ENCODE measurements around the gene HBG1.

Gene HBG1

GRCh38 chr11:5237420-5237819 is 12.2 kb downstream of the HBG1 start (continued):
- TF ChIP-seq YY1 (tag by site-specific recombination; IDR thresholded peaks at IDR 0.05) (no peak), ZNF146 (tag by site-specific recombination; IDR thresholded peaks at IDR 0.05) (no peak), ZNF548 (tag by site-specific recombination; IDR thresholded peaks at IDR 0.05) (no peak)

- H3K9me3 ChIP-seq (ENCODE audit: control insufficient read depth, insufficient read depth, low read depth, low read length): no peaks in the 10 kb centered on the region
- no peak overlapping the region for H3K4me3 ChIP-seq (ENCODE audit: low read depth, low read length)
- ChIA-PET POLR2A (no interaction called here), CTCF (no interaction called here)
- H3K4me1 ChIP-seq (ENCODE audit: control insufficient read depth, insufficient read depth, low read length): no peaks in the 10 kb centered on the region
- no peak for TF ChIP-seq ZNF292 (tag by site-specific recombination; IDR thresholded peaks at IDR 0.05; ENCODE audit: borderline replicate concordance, low read depth)
- 0 out of 2 replicates have a peak, but pooled peaks have one; percentile 12 for TF ChIP-seq ZNF366 (tag by site-specific recombination; conservative IDR thresholded peaks at IDR 0.05)
- H3K36me3 ChIP-seq (ENCODE audit: control insufficient read depth in 2 of 2, insufficient read depth in 1 of 2, low read length in 2 of 2): no peaks in the 10 kb centered on the region
- no peak overlapping the region for H3K27ac ChIP-seq (ENCODE audit: extremely low read depth, low read depth, low read length)
Observed at GRCh38 chr11:5235364-5236095, 14.1 kb downstream of the HBG1 start.

GRCh38 chr11:5234381-5234834 is 15.2 kb downstream of the HBG1 start, which contains the start of gene HBD:
Gene HBD (minus strand): TSS chr11:5234483. CDS start chr11:5234433, 50 bp downstream.
- Histone ChIP-seq H3K4me1 (ENCODE audit: control insufficient read depth, insufficient read depth, low read length) (no peaks in the 10 kb centered on the region), H3K9me3 (ENCODE audit: control insufficient read depth, insufficient read depth, low read depth, low read length) (no peaks in the 10 kb centered on the region), H3K36me3 (ENCODE audit: control insufficient read depth in 2 of 2, insufficient read depth in 1 of 2, low read length in 2 of 2) (no peaks in the 10 kb centered on the region), H3K4me3 (ENCODE audit: low read depth, low read length) (no peak within 1 kb of the TSS), H3K27ac (ENCODE audit: extremely low read depth, low read depth, low read length) (no peak within 1 kb of the TSS)
- CTCF ChIA-PET: no interaction called here
- TF ChIP-seq GLIS2 (tag by site-specific recombination; IDR thresholded peaks at IDR 0.05): no peak
- no peak for TF ChIP-seq ZNF580 (tag by site-specific recombination; IDR thresholded peaks at IDR 0.05)
- TF ChIP-seq ZNF292 (tag by site-specific recombination; IDR thresholded peaks at IDR 0.05; ENCODE audit: borderline replicate concordance, low read depth): no peak
- no peak for TF ChIP-seq GLIS1 (tag by site-specific recombination; IDR thresholded peaks at IDR 0.05)
- POLR2A ChIA-PET: no interaction called here

GRCh38 chr11:5233307-5233706 is 16.4 kb downstream of the HBG1 start:
- H3K9me3 ChIP-seq (ENCODE audit: control insufficient read depth, insufficient read depth, low read depth, low read length): no peaks in the 10 kb centered on the region
- TF ChIP-seq TRIM28 (IDR thresholded peaks at IDR 0.05; ENCODE audit: borderline replicate concordance, low read length): no peak
- TF ChIP-seq ZNF157 (tag by site-specific recombination; IDR thresholded peaks at IDR 0.05): no peak
- no peak for TF ChIP-seq GLIS2 (tag by site-specific recombination; IDR thresholded peaks at IDR 0.05)
- no peak for TF ChIP-seq ZNF645 (tag by site-specific recombination; IDR thresholded peaks at IDR 0.05)
- no peak for TF ChIP-seq ZNF626 (tag by site-specific recombination; IDR thresholded peaks at IDR 0.05)
- no peak for TF ChIP-seq ZNF529 (tag by site-specific recombination; IDR thresholded peaks at IDR 0.05; ENCODE audit: insufficient replicate concordance)
- TF ChIP-seq ZFP37 (tag by site-specific recombination; IDR thresholded peaks at IDR 0.05): no peak
- no peak for TF ChIP-seq ZNF146 (tag by site-specific recombination; IDR thresholded peaks at IDR 0.05)
- TF ChIP-seq PATZ1 (tag by site-specific recombination; IDR thresholded peaks at IDR 0.05): no peak
- TF ChIP-seq ZNF37A (tag by site-specific recombination; IDR thresholded peaks at IDR 0.05): no peak
- no peaks in the 10 kb centered on the region for H3K36me3 ChIP-seq (ENCODE audit: control insufficient read depth in 2 of 2, insufficient read depth in 1 of 2, low read length in 2 of 2)
- H3K4me1 ChIP-seq (ENCODE audit: control insufficient read depth, insufficient read depth, low read length): no peaks in the 10 kb centered on the region
- H3K27ac ChIP-seq (ENCODE audit: extremely low read depth, low read depth, low read length): no peak overlapping the region
- H3K4me3 ChIP-seq (ENCODE audit: low read depth, low read length): no peak overlapping the region
- ChIA-PET POLR2A (no interaction called here), CTCF (no interaction called here)
